ENCODE results near the gene MDN1. TPM values are rescaled to one million over a fixed set of nuclear protein-coding genes. Genes with fewer than 3 reads are reported as not detected.
A peak's percentile ranks its signal among the peaks of the same experiment; 100 is the strongest.

The MDN1 gene
- total and polyA plus RNA-seq, 2 of the 8 experiments (the other 6 are each of a cell fraction or from before 2014, with no cell fraction given): 53.5 to 179 TPM

- Histone ChIP-seq H2BK15ac (ENCODE audit: low read length) (no peak overlapping the region), H3K4ac (replicated peaks; ENCODE audit: insufficient read length, low read depth, low read length) (no peak overlapping the region), H2BK120ac (replicated peaks; ENCODE audit: low read depth, low read length) (no peak overlapping the region), H3K4me1 (replicated peaks in 1 of 4; ENCODE audit: control insufficient read depth in 3 of 4, insufficient read depth in 4 of 4, low read length in 3 of 4) (no peaks in the 10 kb centered on the region), H3K9ac (replicated peaks in 1 of 4; ENCODE audit: extremely low read depth in 1 of 4, low read depth in 3 of 4, low read length in 3 of 4) (no peak overlapping the region), H3K4me2 (ENCODE audit: insufficient read depth in 1 of 2, low read depth in 2 of 2, low read length in 2 of 2) (no peak overlapping the region), H3K56ac (replicated peaks; ENCODE audit: insufficient read length, low read depth, low read length) (no peak overlapping the region), H2AK5ac (ENCODE audit: low read depth, low read length) (no peak overlapping the region), H4K20me1 (replicated peaks in 1 of 2; ENCODE audit: control insufficient read depth in 1 of 2, insufficient read depth in 2 of 2, low read length in 2 of 2) (no peaks in the 10 kb centered on the region), H3K4me3 (ENCODE audit: extremely low read depth in 1 of 4, insufficient read depth in 2 of 4, low read depth in 3 of 4, low read length in 4 of 4) (no peak overlapping the region), H2BK20ac (ENCODE audit: low read length) (no peak overlapping the region), H3K79me1 (ENCODE audit: low read depth, low read length) (no peaks in the 10 kb centered on the region; the same call in 1 of the 2 replicates), H2AFZ (ENCODE audit: low read length) (no peak overlapping the region), H3K14ac (ENCODE audit: insufficient read length) (no peak overlapping the region), H2BK12ac (ENCODE audit: low read depth, low read length) (no peak overlapping the region), H3K18ac (ENCODE audit: extremely low read depth, low read length) (no peak overlapping the region), H3K27ac (ENCODE audit: low read depth, low read length) (no peak overlapping the region), H4K5ac (ENCODE audit: insufficient read length, low read depth, low read length) (no peak overlapping the region), H4K91ac (replicated peaks; ENCODE audit: insufficient read length, low read length) (no peak overlapping the region), H3K27me3 (replicated peaks in 1 of 4; ENCODE audit: control insufficient read depth in 3 of 4, extremely low read depth in 1 of 4, insufficient read depth in 3 of 4, low read length in 3 of 4) (no peaks in the 10 kb centered on the region), H3K79me2 (ENCODE audit: control insufficient read depth in 1 of 2, insufficient read depth in 2 of 2, low read length in 2 of 2) (no peaks in the 10 kb centered on the region), H3K36me3 (ENCODE audit: control insufficient read depth in 2 of 4, insufficient read depth in 4 of 4, low read length in 3 of 4) (no peaks in the 10 kb centered on the region), H2BK5ac (ENCODE audit: low read depth, low read length) (no peak overlapping the region), H3K23ac (ENCODE audit: insufficient read length) (no peak overlapping the region), H3K9me3 (ENCODE audit: insufficient read depth in 2 of 2, low read depth in 1 of 2, low read length in 1 of 2) (no peaks in the 10 kb centered on the region), H3K23me2 (ENCODE audit: low read depth, low read length) (no peaks in the 10 kb centered on the region), H4K8ac (ENCODE audit: extremely low read depth, insufficient read depth, low read length) (no peak overlapping the region)
- WGBS, 2 experiments (ENCODE audit: extremely low coverage in 1 of 2, insufficient coverage in 1 of 2, insufficient read length in 1 of 2, insufficient replicate concordance in 2 of 2, low coverage in 1 of 2, low lambda C conversion rate in 2 of 2, missing lambda C conversion rate in 1 of 2): 81% methylated on average over 12 of the region's 12 CpGs; no CpG with 5 or more reads in 1 of the 2 experiments
- FAIRE-seq (no peak), DNase-seq (ENCODE audit: low read depth in 1 of 2, low spot score in 2 of 2) (peak in 1 of 2 experiments; percentile 9)
- ChIA-PET CTCF (ENCODE audit: partially characterized antibody) (interaction anchor here (1.0 to 11.0 kb wide), 26 partner anchors 7 to 300 kb away, joined by 3 to 183 read pairs (median 6); partner anchors contain the start of gene ANKRD6), POLR2A (ENCODE audit: partially characterized antibody) (interaction anchor here (0.5 kb wide), 1 partner anchor 160 kb away, joined by 3 read pairs; no protein-coding TSS in a partner anchor)
These were observed 207.5 kb downstream of the MDN1 start for GRCh38 chr6:89612121-89612520.
